ENCODE measurements around the gene LRRC75A. TPM values are rescaled to one million over a fixed set of nuclear protein-coding genes. Genes with fewer than 3 reads are reported as not detected.

LRRC75A gene
- total RNA-seq, 1 experiment from 2014 or later: 10.1 TPM

DNA sequence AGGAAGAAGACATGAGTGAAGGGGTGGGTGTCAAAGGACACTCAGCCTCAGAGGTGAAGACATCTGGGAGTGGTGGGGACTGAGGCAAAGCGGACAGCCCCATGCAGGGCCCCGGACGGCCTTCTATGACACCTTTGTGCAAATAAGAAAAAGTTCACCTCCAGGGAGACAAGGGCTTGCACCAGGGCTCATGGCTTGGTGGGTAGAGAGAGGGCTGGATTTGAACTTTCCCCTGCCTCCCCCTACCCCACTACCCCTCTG is 30.5 kb downstream of the LRRC75A start:
- H3K27me3 Mint-ChIP-seq (ENCODE audit: low read depth): no peaks in the 10 kb centered on the region
- Histone ChIP-seq H3K9ac (ENCODE audit: extremely low read depth, insufficient read length, low read length) (no peak overlapping the region), H3T11ph (ENCODE audit: low read length) (no peak overlapping the region), H3K79me1 (ENCODE audit: insufficient read depth, low read depth, low read length, poor library complexity, severe bottlenecking) (no peaks in the 10 kb centered on the region), H2AFZ (ENCODE audit: low read length) (no peak overlapping the region), H3K56ac (ENCODE audit: insufficient read length, low read depth, low read length) (no peak overlapping the region), H3K4me1 (ENCODE audit: insufficient read depth, low read length) (peaks cover 5% of the 10 kb centered on the region), H2BK15ac (ENCODE audit: low read depth, low read length) (no peak overlapping the region), H4K5ac (ENCODE audit: insufficient read length, low read depth, low read length) (no peak overlapping the region), H4K20me1 (ENCODE audit: control insufficient read depth, insufficient read depth, insufficient read length) (no peaks in the 10 kb centered on the region), H3K9me3 (ENCODE audit: control insufficient read depth, low read depth, low read length) (no peaks in the 10 kb centered on the region), H3K23me2 (ENCODE audit: insufficient read length, low read depth, low read length, poor library complexity, severe bottlenecking) (no peaks in the 10 kb centered on the region), H3K27ac (ENCODE audit: insufficient read length, low read depth, low read length) (no peak overlapping the region), H2AK5ac (ENCODE audit: insufficient read length, low read length) (no peak overlapping the region), H3K27me3 (ENCODE audit: insufficient read depth, low read length) (no peaks in the 10 kb centered on the region), H4K91ac (ENCODE audit: insufficient read length, low read depth, low read length) (no peak overlapping the region), H2BK120ac (ENCODE audit: low read depth, low read length, poor library complexity, severe bottlenecking) (no peak overlapping the region), H2BK5ac (ENCODE audit: insufficient read length, low read length) (no peak overlapping the region), H3K79me2 (ENCODE audit: insufficient read depth, low read length) (no peaks in the 10 kb centered on the region), H3K18ac (ENCODE audit: insufficient read length, low read depth, low read length) (no peak overlapping the region), H3K23ac (ENCODE audit: insufficient read length, low read depth, low read length) (no peak overlapping the region), H2BK12ac (ENCODE audit: insufficient read length, low read depth, low read length) (no peak overlapping the region), H3K14ac (ENCODE audit: insufficient read depth, low read length) (no peak overlapping the region), H3K4ac (ENCODE audit: low read depth, low read length) (no peak overlapping the region), H3K4me2 (ENCODE audit: insufficient read depth, insufficient read length, low read length) (no peak overlapping the region), H4K8ac (replicated peaks; ENCODE audit: insufficient read length, low read depth, low read length) (no peak overlapping the region), H2BK20ac (ENCODE audit: low read depth, low read length, poor library complexity, severe bottlenecking) (no peak overlapping the region)
- 0 out of 7 replicates have a peak overlapping the region, but pooled peaks of 1 of the 3 experiments have one; percentile 53 for H3K27ac Mint-ChIP-seq
- peaks cover 34 to 45% of the 10 kb centered on the region in 2 experiments for H3K4me1 Mint-ChIP-seq
- peaks cover 0 to 15% (median 12%) of the 10 kb centered on the region in 3 experiments; a peak in 6 of 7 replicates for H3K36me3 Mint-ChIP-seq (ENCODE audit: insufficient read depth in 1 of 3, low read depth in 3 of 3)
- no CpG with 5 or more reads among the region's 3 CpGs for WGBS (ENCODE audit: extremely low coverage, insufficient read length, low lambda C conversion rate)
- TF ChIP-seq, protein P1, sequence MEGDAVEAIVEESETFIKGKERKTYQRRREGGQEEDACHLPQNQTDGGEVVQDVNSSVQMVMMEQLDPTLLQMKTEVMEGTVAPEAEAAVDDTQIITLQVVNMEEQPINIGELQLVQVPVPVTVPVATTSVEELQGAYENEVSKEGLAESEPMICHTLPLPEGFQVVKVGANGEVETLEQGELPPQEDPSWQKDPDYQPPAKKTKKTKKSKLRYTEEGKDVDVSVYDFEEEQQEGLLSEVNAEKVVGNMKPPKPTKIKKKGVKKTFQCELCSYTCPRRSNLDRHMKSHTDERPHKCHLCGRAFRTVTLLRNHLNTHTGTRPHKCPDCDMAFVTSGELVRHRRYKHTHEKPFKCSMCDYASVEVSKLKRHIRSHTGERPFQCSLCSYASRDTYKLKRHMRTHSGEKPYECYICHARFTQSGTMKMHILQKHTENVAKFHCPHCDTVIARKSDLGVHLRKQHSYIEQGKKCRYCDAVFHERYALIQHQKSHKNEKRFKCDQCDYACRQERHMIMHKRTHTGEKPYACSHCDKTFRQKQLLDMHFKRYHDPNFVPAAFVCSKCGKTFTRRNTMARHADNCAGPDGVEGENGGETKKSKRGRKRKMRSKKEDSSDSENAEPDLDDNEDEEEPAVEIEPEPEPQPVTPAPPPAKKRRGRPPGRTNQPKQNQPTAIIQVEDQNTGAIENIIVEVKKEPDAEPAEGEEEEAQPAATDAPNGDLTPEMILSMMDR (conservative IDR thresholded peaks at IDR 0.05): no peak
- peak overlapping the region in 1 of 2 experiments; percentile 42; a peak in 2 of 5 replicates for H3K4me3 Mint-ChIP-seq
- no peak for DNase-seq
- no peaks in the 10 kb centered on the region for H3K9me3 Mint-ChIP-seq
